K562 (cell line): Measurements from ENCODE around the gene TMEM127. TPM values are rescaled to one million over a fixed set of nuclear protein-coding genes. Genes with fewer than 3 reads are reported as not detected.

Experiments
- ATF7 ChIP-seq: fragments of 450-650 bp; IDR thresholded peaks from 2 replicates; pipeline ENCODE4 v1.7.1; 2014; ENCODE audit warnings: mild to moderate bottlenecking, moderate library complexity
- DMBX1 ChIP-seq: fragments of 250-450 bp; sonication (Bioruptor Pico); IDR thresholded peaks from 2 replicates; pipeline ENCODE4 v1.8.0; 2022; ENCODE audit warnings: inconsistent platforms, mild to moderate bottlenecking, moderate library complexity, borderline replicate concordance
- HINFP ChIP-seq: fragments of 450-650 bp; conservative IDR thresholded peaks from 2 replicates; pipeline ENCODE4 v1.6.1; 2016; ENCODE audit warnings: missing genetic modification characterization, low read depth, mild to moderate bottlenecking, control low read depth, missing compliant biosample characterization
- KDM4B ChIP-seq, 2 experiments: fragments of 450-650 bp in 1 of 2; sonication (generic) in 1 of 2; IDR thresholded peaks; 2 replicates each; pipeline ENCODE4 v1.6.1; 2016 to 2017; ENCODE audit warnings: borderline replicate concordance in 2 of 2, antibody characterized with exemption in 1 of 2, low read depth in 1 of 2, mild to moderate bottlenecking in 1 of 2
- L3MBTL2 ChIP-seq: fragments of 450-650 bp; IDR thresholded peaks from 2 replicates; pipeline ENCODE4 v1.6.1; 2016; ENCODE audit warnings: mild to moderate bottlenecking, moderate library complexity
- MAFF ChIP-seq: IDR thresholded peaks from 2 replicates; pipeline ENCODE4 v1.6.1; 2012; ENCODE audit warnings: low read length, improper control_type of control experiment
- NCOA4 ChIP-seq: fragments of 450-650 bp; IDR thresholded peaks from 2 replicates; pipeline ENCODE4 v1.6.1; 2018; ENCODE audit warnings: mild to moderate bottlenecking; ENCODE audit not compliant: partially characterized antibody
- SOX6 ChIP-seq: fragments of 450-650 bp; IDR thresholded peaks from 2 replicates; pipeline ENCODE4 v1.6.1; 2014; ENCODE audit warnings: mild to moderate bottlenecking
- ZNF24 ChIP-seq: fragments of 450-650 bp; IDR thresholded peaks from 2 replicates; pipeline ENCODE4 v1.6.1; 2016
- ZZZ3 ChIP-seq: fragments of 450-650 bp; IDR thresholded peaks from 2 replicates; pipeline ENCODE4 v1.6.1; 2016; ENCODE audit warnings: antibody characterized with exemption, mild to moderate bottlenecking, moderate library complexity
- polyA plus RNA-seq, 8 experiments: library from polyadenylated mRNA; depleted of rRNA in 4 of 8; stranded (reverse) in 5 of 8; unstranded in 3 of 8; fragments of >200 nt; fragmentation: Nextera tagmentation in 2 of 8; fragmentation: Illumina TruSeq in 1 of 8; extraction: Ambion mirVana in 2 of 8; extraction: Trizol in 1 of 8; gene quantifications; 2 replicates each; pipeline versions ENCODE4 v1.2.1 to v1.2.3, GENCODE V29; 2011 to 2014; ENCODE audit warnings: inconsistent platforms in 1 of 8, missing spikeins in 1 of 8
- total RNA-seq, 7 experiments: library from RNA; depleted of rRNA in 6 of 7; stranded (reverse); fragments of >200 nt in 6 of 7; fragmentation: Illumina TruSeq in 2 of 7; extraction: Trizol in 2 of 7; gene quantifications; 2 replicates each; pipeline versions ENCODE4 v1.2.1 to v1.2.3, GENCODE V29; 2011 to 2021; ENCODE audit warnings: low replicate concordance in 1 of 7
- TF ChIP-seq, protein P1 (sequence below): IDR thresholded peaks from 2 replicates; pipeline ENCODE4 v1.6.1; 2011; ENCODE audit warnings: borderline replicate concordance, low read depth, mild to moderate bottlenecking, moderate library complexity, low read length; ENCODE audit not compliant: insufficient read depth, poor library complexity, severe bottlenecking
- TF ChIP-seq, protein P2 (sequence below): fragments of 200-800 bp; sonication (Bioruptor generic); IDR thresholded peaks from 2 replicates; pipeline ENCODE4 v1.6.1; 2017; ENCODE audit warnings: missing genetic modification characterization, missing compliant biosample characterization
- TF ChIP-seq, protein P3 (sequence below): sonication (generic); formaldehyde crosslinking; IDR thresholded peaks from 2 replicates; pipeline ENCODE4 v1.9.0; 2022; ENCODE audit warnings: mild to moderate bottlenecking, missing genetic modification reagents
- TF ChIP-seq, protein P4 (sequence below): fragments of 450-650 bp; IDR thresholded peaks from 2 replicates; pipeline ENCODE4 v1.6.1; 2018; ENCODE audit not compliant: partially characterized antibody

TMEM127 gene
- total and polyA plus RNA-seq, 9 of the 15 experiments (the other 6 are each of a cell fraction or from before 2014, with no cell fraction given) = 1.7 to 20.0 (median 9.9) TPM

DNA sequence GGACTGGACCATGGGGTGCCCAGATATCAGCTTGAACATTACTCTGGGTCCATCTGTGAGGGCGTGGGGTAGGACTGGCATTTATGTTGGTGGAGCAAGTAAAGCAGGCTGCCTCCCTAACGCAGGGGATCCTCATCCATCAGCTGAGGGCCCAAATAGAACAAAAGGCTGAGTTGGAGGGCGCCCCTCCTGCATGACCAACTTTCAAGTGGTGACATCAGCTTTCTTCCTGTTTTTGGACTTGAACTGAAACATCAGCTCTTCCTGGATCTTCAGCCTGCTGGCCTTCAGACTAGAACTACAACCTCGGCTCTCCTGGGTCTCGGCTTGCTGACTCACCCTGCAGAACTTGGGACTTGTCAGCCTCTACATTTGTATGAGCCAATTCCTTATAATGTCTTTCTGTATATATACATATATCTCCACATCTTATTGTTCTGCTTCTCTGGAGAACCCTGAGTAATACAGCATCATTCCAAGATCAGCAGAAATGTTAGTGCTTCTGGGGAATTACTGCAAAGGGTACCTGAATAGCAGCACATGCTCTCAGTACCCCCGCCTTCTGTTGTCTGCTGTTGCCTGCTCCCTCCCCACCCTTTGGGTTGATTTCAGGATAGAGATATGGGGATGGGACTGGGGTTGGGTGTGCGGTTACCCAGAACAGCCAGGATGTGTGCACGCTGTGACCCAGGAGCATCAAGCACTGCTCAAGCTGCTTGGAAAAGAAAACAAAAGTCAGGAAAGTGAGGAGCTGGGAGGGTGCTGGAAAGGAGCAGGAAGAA, 20.0 kb downstream of the TMEM127 start (continued):
- TF ChIP-seq, protein P1, sequence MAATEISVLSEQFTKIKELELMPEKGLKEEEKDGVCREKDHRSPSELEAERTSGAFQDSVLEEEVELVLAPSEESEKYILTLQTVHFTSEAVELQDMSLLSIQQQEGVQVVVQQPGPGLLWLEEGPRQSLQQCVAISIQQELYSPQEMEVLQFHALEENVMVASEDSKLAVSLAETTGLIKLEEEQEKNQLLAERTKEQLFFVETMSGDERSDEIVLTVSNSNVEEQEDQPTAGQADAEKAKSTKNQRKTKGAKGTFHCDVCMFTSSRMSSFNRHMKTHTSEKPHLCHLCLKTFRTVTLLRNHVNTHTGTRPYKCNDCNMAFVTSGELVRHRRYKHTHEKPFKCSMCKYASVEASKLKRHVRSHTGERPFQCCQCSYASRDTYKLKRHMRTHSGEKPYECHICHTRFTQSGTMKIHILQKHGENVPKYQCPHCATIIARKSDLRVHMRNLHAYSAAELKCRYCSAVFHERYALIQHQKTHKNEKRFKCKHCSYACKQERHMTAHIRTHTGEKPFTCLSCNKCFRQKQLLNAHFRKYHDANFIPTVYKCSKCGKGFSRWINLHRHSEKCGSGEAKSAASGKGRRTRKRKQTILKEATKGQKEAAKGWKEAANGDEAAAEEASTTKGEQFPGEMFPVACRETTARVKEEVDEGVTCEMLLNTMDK = no peak
- TF ChIP-seq, protein P2, sequence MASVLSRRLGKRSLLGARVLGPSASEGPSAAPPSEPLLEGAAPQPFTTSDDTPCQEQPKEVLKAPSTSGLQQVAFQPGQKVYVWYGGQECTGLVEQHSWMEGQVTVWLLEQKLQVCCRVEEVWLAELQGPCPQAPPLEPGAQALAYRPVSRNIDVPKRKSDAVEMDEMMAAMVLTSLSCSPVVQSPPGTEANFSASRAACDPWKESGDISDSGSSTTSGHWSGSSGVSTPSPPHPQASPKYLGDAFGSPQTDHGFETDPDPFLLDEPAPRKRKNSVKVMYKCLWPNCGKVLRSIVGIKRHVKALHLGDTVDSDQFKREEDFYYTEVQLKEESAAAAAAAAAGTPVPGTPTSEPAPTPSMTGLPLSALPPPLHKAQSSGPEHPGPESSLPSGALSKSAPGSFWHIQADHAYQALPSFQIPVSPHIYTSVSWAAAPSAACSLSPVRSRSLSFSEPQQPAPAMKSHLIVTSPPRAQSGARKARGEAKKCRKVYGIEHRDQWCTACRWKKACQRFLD = 0 out of 2 replicates have a peak, but pooled peaks have one; percentile 7
- TF ChIP-seq L3MBTL2 (peak; percentile 53), SOX6 (peak; percentile 62; the same call in 1 of the 2 replicates), ATF7 (peak; percentile 87), MAFF (peak; percentile 27; the same call in 1 of the 2 replicates), ZNF24 (no peak), HINFP (tag) (0 out of 2 replicates have a peak, but pooled peaks have one; percentile 47), NCOA4 (no peak), ZZZ3 (no peak), DMBX1 (CRISPR knock-in tag) (peak; percentile 63; the same call in 1 of the 2 replicates), KDM4B (IDR thresholded peaks at IDR 0.05; ENCODE audit: borderline replicate concordance in 2 of 2, low read depth in 1 of 2) (no peak)
- TF ChIP-seq, protein P3, sequence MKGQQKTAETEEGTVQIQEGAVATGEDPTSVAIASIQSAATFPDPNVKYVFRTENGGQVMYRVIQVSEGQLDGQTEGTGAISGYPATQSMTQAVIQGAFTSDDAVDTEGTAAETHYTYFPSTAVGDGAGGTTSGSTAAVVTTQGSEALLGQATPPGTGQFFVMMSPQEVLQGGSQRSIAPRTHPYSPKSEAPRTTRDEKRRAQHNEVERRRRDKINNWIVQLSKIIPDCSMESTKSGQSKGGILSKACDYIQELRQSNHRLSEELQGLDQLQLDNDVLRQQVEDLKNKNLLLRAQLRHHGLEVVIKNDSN (CRISPR knock-in tag) = no peak
- TF ChIP-seq, protein P4, sequence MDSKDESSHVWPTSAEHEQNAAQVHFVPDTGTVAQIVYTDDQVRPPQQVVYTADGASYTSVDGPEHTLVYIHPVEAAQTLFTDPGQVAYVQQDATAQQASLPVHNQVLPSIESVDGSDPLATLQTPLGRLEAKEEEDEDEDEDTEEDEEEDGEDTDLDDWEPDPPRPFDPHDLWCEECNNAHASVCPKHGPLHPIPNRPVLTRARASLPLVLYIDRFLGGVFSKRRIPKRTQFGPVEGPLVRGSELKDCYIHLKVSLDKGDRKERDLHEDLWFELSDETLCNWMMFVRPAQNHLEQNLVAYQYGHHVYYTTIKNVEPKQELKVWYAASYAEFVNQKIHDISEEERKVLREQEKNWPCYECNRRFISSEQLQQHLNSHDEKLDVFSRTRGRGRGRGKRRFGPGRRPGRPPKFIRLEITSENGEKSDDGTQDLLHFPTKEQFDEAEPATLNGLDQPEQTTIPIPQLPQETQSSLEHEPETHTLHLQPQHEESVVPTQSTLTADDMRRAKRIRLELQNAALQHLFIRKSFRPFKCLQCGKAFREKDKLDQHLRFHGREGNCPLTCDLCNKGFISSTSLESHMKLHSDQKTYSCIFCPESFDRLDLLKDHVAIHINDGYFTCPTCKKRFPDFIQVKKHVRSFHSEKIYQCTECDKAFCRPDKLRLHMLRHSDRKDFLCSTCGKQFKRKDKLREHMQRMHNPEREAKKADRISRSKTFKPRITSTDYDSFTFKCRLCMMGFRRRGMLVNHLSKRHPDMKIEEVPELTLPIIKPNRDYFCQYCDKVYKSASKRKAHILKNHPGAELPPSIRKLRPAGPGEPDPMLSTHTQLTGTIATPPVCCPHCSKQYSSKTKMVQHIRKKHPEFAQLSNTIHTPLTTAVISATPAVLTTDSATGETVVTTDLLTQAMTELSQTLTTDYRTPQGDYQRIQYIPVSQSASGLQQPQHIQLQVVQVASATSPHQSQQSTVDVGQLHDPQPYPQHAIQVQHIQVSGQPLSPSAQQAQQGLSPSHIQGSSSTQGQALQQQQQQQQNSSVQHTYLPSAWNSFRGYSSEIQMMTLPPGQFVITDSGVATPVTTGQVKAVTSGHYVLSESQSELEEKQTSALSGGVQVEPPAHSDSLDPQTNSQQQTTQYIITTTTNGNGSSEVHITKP = peak; percentile 60
